GM12878 (cell line): ENCODE measurements around the gene DLX3.

Experiments used
- EP300 ChIP-seq, 2 experiments: fragments of 150-350 bp in 1 of 2; IDR thresholded peaks; 2 replicates each; pipeline ENCODE4 v1.6.1; 2011 to 2012; ENCODE audit warnings: low read depth in 2 of 2, low read length in 2 of 2, borderline replicate concordance in 1 of 2, improper control_type of control experiment in 1 of 2, inconsistent platforms in 1 of 2; ENCODE audit not compliant: control insufficient read depth in 1 of 2
- JUNB ChIP-seq: IDR thresholded peaks from 2 replicates; pipeline ENCODE4 v1.6.1; 2016; ENCODE audit warnings: antibody characterized with exemption, mild to moderate bottlenecking
- MYC ChIP-seq: IDR thresholded peaks from 2 replicates; pipeline ENCODE4 v1.6.1; 2011; ENCODE audit warnings: mild to moderate bottlenecking, low read length, moderate library complexity, inconsistent platforms; ENCODE audit not compliant: insufficient read depth, insufficient replicate concordance, insufficient read length, severe bottlenecking
- NRF1 ChIP-seq: conservative IDR thresholded peaks from 2 replicates; pipeline ENCODE4 v1.6.1; 2011; ENCODE audit warnings: mild to moderate bottlenecking, low read depth, low read length, improper control_type of control experiment
- POLR2A ChIP-seq: IDR thresholded peaks from 2 replicates; pipeline ENCODE4 v1.6.1; 2011; ENCODE audit warnings: low read depth, mild to moderate bottlenecking, low read length
- POLR2AphosphoS2 ChIP-seq: IDR thresholded peaks from 2 replicates; pipeline ENCODE4 v1.6.1; 2011; ENCODE audit warnings: low read depth, mild to moderate bottlenecking, low read length, improper control_type of control experiment, moderate library complexity
- RCOR1 ChIP-seq: conservative IDR thresholded peaks from 2 replicates; pipeline ENCODE4 v1.6.1; 2012; ENCODE audit warnings: low read depth, low read length, improper control_type of control experiment
- RELA ChIP-seq: fragments of 450-650 bp; IDR thresholded peaks from 2 replicates; pipeline ENCODE4 v1.8.0; 2014; ENCODE audit warnings: borderline replicate concordance; ENCODE audit not compliant: partially characterized antibody
- SIN3A ChIP-seq: IDR thresholded peaks from 2 replicates; pipeline ENCODE4 v1.6.1; 2012; ENCODE audit warnings: low read depth, low read length, improper control_type of control experiment
- TARDBP ChIP-seq: IDR thresholded peaks from 2 replicates; pipeline ENCODE4 v1.6.1; 2016; ENCODE audit warnings: borderline replicate concordance
- TBL1XR1 ChIP-seq: IDR thresholded peaks from 2 replicates; pipeline ENCODE4 v1.6.1; 2012; ENCODE audit warnings: low read depth, low read length, improper control_type of control experiment
- TF ChIP-seq, protein P1 (sequence below): IDR thresholded peaks from 2 replicates; pipeline ENCODE4 v1.6.1; 2011; ENCODE audit warnings: low read depth, low read length, improper control_type of control experiment, borderline replicate concordance
- TF ChIP-seq, protein P2 (sequence below): fragments of 450-650 bp; IDR thresholded peaks from 2 replicates; pipeline ENCODE4 v1.6.1; 2016; ENCODE audit warnings: mild to moderate bottlenecking
- TF ChIP-seq, protein P3 (sequence below), 3 experiments: IDR thresholded peaks in 2 of 3; conservative IDR thresholded peaks in 1 of 3; 2 replicates each; pipeline ENCODE4 v1.5.1; 2011; ENCODE audit warnings: low read depth in 3 of 3, low read length in 3 of 3, mild to moderate bottlenecking in 3 of 3, control low read depth in 2 of 3, moderate library complexity in 2 of 3, inconsistent platforms in 1 of 3, mixed read lengths in 1 of 3; ENCODE audit not compliant: control insufficient read depth in 2 of 3, insufficient read depth in 1 of 3; ENCODE audit errors: extremely low read depth in 1 of 3

DNA sequence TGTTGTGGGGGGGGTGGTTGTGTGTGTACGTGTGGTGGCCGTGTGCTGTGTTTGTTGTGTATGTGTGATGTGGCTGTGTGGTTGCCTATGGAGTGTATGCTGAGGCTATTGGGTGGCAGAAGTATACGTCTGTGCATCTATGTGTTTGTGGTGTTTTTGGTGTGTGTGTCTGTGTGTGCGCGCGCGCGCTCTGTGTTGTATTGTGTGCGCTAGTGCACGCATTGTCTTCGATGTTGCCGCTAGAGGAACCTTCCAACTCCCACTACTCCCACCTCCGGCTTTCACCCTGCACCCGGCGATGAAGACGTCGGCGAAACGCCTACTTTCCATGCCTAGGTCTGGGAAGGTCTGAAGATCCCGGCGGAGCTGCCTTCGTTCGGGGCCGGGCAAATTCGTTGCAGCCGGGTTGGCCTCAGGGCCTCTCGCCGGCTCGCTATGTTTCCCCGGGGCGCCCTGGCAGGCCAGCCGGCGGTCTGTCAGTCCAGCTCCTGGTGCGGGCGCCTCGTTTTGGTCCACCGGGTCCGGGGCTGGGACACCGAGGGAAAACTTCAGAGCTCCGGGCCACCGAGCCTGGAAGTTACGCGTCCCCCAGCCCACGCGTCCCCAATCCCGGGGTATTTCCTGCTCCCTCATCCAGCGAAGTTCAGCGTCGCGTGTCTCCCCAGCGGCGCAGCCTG, 31.3 kb downstream of the DLX3 start:
- no peak for TF ChIP-seq POLR2AphosphoS2
- TF ChIP-seq, protein P1, sequence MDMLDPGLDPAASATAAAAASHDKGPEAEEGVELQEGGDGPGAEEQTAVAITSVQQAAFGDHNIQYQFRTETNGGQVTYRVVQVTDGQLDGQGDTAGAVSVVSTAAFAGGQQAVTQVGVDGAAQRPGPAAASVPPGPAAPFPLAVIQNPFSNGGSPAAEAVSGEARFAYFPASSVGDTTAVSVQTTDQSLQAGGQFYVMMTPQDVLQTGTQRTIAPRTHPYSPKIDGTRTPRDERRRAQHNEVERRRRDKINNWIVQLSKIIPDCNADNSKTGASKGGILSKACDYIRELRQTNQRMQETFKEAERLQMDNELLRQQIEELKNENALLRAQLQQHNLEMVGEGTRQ, result no peak
- TF ChIP-seq, protein P2, sequence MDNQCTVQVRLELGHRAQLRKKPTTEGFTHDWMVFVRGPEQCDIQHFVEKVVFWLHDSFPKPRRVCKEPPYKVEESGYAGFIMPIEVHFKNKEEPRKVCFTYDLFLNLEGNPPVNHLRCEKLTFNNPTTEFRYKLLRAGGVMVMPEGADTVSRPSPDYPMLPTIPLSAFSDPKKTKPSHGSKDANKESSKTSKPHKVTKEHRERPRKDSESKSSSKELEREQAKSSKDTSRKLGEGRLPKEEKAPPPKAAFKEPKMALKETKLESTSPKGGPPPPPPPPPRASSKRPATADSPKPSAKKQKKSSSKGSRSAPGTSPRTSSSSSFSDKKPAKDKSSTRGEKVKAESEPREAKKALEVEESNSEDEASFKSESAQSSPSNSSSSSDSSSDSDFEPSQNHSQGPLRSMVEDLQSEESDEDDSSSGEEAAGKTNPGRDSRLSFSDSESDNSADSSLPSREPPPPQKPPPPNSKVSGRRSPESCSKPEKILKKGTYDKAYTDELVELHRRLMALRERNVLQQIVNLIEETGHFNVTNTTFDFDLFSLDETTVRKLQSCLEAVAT, result no peak
- no peak for TF ChIP-seq TARDBP
- no peak for TF ChIP-seq SIN3A
- TF ChIP-seq, protein P3, sequence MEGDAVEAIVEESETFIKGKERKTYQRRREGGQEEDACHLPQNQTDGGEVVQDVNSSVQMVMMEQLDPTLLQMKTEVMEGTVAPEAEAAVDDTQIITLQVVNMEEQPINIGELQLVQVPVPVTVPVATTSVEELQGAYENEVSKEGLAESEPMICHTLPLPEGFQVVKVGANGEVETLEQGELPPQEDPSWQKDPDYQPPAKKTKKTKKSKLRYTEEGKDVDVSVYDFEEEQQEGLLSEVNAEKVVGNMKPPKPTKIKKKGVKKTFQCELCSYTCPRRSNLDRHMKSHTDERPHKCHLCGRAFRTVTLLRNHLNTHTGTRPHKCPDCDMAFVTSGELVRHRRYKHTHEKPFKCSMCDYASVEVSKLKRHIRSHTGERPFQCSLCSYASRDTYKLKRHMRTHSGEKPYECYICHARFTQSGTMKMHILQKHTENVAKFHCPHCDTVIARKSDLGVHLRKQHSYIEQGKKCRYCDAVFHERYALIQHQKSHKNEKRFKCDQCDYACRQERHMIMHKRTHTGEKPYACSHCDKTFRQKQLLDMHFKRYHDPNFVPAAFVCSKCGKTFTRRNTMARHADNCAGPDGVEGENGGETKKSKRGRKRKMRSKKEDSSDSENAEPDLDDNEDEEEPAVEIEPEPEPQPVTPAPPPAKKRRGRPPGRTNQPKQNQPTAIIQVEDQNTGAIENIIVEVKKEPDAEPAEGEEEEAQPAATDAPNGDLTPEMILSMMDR (IDR thresholded peaks at IDR 0.05 in 2 of 3, conservative IDR thresholded peaks at IDR 0.05 in 1 of 3; ENCODE audit: control insufficient read depth in 2 of 3, extremely low read depth in 1 of 3, insufficient read depth in 1 of 3, low read depth in 3 of 3, low read length in 3 of 3), result no peak
- TF ChIP-seq RELA, result no peak
- no peak for TF ChIP-seq MYC
- TF ChIP-seq POLR2A, result no peak
- no peak for TF ChIP-seq TBL1XR1
- no peak for TF ChIP-seq JUNB
- TF ChIP-seq NRF1, result no peak
- TF ChIP-seq EP300 (IDR thresholded peaks at IDR 0.05; ENCODE audit: borderline replicate concordance in 1 of 2, control insufficient read depth in 1 of 2, low read depth in 2 of 2, low read length in 2 of 2), result no peak
- no peak for TF ChIP-seq RCOR1
